NT2/D1 (cell line): ENCODE data around the gene SETD1B.

Source experiments
- DNase-seq: peaks from one replicate; pipeline ENCODE4 v3.0.0-alpha.2; 2011; ENCODE audit warnings: low read depth, low spot score
- H3K27me3 ChIP-seq: 2 replicates; pipeline ENCODE4 v1.6.0; 2011; ENCODE audit warnings: mild to moderate bottlenecking; ENCODE audit not compliant: insufficient read length, insufficient read depth
- H3K36me3 ChIP-seq: 2 replicates; pipeline ENCODE4 v1.6.1; 2011; ENCODE audit warnings: mild to moderate bottlenecking, low read length, mixed read lengths; ENCODE audit not compliant: insufficient read depth, insufficient read length
- H3K4me1 ChIP-seq: 2 replicates; pipeline ENCODE4 v1.5.1; 2011; ENCODE audit not compliant: insufficient read depth, insufficient read length
- H3K4me3 ChIP-seq: 2 replicates; pipeline ENCODE4 v1.5.1; 2011; ENCODE audit warnings: low read depth; ENCODE audit not compliant: insufficient read length
- H3K9ac ChIP-seq: 2 replicates; pipeline ENCODE4 v1.6.0; 2011; ENCODE audit warnings: low read depth; ENCODE audit not compliant: insufficient read length
- H3K9me3 ChIP-seq: 2 replicates; pipeline ENCODE4 v1.5.1; 2011; ENCODE audit warnings: mild to moderate bottlenecking, low read length; ENCODE audit not compliant: insufficient read depth
- SUZ12 ChIP-seq: IDR thresholded peaks from 2 replicates; pipeline ENCODE4 v1.6.1; 2011; ENCODE audit not compliant: insufficient read length, insufficient read depth; ENCODE audit errors: extremely low read depth
- YY1 ChIP-seq: IDR thresholded peaks from 2 replicates; pipeline ENCODE4 v1.6.1; 2011; ENCODE audit not compliant: insufficient read length, insufficient read depth
- ZNF274 ChIP-seq: IDR thresholded peaks from 2 replicates; pipeline ENCODE4 v1.6.1; 2011; ENCODE audit warnings: mild to moderate bottlenecking, low read depth, low read length

The SETD1B gene

DNA sequence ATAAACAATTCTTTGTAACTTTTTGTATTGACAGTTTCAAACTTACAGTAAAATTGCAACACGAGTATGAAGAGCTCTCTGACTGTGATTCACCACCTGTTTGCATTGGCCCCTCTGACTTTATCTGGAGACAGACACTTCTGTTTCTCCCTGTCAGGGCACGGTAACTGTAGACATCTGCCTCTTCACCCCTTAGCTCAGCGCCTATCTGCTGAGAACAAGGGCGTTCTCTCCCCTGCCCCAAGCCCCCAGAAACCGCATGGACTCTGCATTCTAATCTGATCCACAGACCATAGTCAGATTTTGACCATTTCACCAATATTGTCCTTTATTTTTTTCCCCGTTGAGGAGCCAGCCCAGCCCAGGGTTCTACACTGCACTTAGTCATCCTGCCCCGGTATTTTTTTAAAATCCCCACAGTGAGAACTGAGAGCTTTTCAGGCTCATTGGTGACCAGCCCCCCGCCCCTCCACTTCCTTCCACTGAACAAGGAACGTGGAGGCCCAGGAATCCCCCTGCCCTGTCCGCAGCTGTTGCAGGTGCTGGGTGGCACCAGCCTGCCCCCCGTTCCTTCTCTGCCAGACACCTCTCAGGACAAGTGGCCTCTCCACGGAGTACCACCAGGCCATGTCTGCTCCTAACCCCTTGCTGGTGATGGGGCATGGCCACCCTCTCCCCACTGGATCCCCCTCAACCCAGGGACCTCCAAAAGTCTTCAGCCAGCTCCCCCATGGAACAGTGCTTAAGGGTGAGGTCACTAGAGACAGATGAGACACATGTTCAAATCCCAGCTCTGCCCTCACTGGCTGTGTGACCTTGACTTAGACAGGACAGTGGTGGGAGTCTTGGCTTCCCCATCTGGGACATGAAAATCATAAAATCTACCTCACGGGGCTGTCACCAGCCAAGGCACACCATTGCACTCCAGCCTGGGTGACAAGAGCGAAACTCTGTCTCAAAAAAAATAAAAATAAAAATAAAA lies 21.5 kb upstream of the SETD1B start:
- Histone ChIP-seq H3K9ac (no peak overlapping the region), H3K4me3 (no peak overlapping the region)

DNA sequence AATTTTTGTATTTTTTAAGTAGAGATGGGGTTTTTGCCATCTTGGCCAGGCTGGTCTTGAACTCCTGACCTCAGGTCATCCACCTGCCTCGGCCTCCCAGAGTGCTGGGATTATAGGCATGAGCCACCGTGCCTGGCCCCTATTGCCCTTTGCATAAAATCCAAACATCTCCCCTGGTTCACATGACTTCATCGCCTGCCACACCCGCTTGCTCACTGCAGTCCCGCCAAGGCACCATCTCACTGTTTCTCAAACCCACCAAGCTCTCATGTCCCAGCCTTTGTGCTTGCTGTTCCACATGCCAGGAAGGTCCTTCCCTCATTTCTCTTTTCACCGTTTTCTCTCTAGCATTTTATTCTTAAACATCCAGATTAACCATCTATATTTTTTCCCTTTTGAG lies 20.0 kb upstream of the SETD1B start:
- Histone ChIP-seq H3K4me3 (no peak overlapping the region), H3K36me3 (peaks cover 38% of the 10 kb centered on the region), H3K9me3 (no peaks in the 10 kb centered on the region), H3K9ac (no peak overlapping the region), H3K4me1 (peaks cover 29% of the 10 kb centered on the region), H3K27me3 (no peaks in the 10 kb centered on the region)
- TF ChIP-seq ZNF274 (no peak), SUZ12 (no peak), YY1 (no peak)
- no peak for DNase-seq

More for the DNA sequence above, 21.5 kb upstream of the SETD1B start:
- peaks cover 31% of the 10 kb centered on the region for H3K4me1 ChIP-seq
- no peaks in the 10 kb centered on the region for H3K9me3 ChIP-seq
- DNase-seq, result no peak
- peaks cover 44% of the 10 kb centered on the region for H3K36me3 ChIP-seq
- TF ChIP-seq ZNF274, result no peak
- H3K27me3 ChIP-seq, result no peaks in the 10 kb centered on the region

DNA sequence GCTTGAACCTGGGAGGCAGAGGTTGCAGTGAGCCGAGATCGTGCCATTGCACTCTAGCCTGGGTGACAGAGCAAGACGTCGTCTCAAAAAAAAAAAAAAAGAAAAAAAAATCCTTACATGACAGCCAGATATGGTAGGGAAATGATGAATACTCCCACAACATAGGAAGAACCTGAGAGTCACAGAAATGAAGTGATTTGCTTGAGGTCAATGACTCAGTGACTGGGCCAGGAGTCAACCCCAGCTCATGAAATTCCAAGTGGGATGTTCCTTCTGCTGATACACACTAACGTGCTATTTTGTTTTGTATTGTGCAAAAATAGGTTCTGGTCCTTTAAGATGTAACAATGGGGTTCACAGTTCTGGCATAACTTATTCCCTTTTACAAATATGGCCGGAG lies 19.3 kb upstream of the SETD1B start:
- no peak for DNase-seq
- Histone ChIP-seq H3K9me3 (no peaks in the 10 kb centered on the region), H3K27me3 (no peaks in the 10 kb centered on the region), H3K9ac (no peak overlapping the region), H3K4me1 (peaks cover 22% of the 10 kb centered on the region), H3K36me3 (peaks cover 31% of the 10 kb centered on the region), H3K4me3 (no peak overlapping the region)
- TF ChIP-seq YY1 (no peak), SUZ12 (no peak), ZNF274 (no peak)

DNA sequence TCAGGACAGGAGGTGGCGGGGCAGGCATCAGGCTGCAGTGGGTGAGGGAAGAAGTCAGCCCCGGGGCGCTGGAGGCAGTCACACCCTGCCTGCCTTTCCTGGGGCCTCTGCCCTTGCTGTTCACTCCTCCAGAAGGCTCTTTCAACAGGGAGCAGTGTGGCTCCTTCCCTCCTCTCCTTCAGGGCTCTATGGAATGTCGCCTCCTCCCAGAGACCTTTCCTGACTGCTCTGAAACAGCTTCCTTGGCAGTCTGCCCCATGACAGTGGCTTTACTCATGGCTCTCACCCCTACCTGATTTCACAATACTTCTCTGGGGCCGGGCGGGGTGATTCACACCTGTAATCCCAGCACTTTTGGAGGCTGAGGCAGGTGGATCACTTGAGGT lies 17.4 kb upstream of the SETD1B start:
- H3K9ac ChIP-seq, result no peak overlapping the region
- peaks cover 29% of the 10 kb centered on the region for H3K4me1 ChIP-seq
- no peak for DNase-seq
- H3K4me3 ChIP-seq, result no peak overlapping the region
- peaks cover 15% of the 10 kb centered on the region for H3K36me3 ChIP-seq
- TF ChIP-seq YY1, result no peak
- no peak for TF ChIP-seq ZNF274
- no peak for TF ChIP-seq SUZ12
- no peaks in the 10 kb centered on the region for H3K27me3 ChIP-seq
- H3K9me3 ChIP-seq, result no peaks in the 10 kb centered on the region

DNA sequence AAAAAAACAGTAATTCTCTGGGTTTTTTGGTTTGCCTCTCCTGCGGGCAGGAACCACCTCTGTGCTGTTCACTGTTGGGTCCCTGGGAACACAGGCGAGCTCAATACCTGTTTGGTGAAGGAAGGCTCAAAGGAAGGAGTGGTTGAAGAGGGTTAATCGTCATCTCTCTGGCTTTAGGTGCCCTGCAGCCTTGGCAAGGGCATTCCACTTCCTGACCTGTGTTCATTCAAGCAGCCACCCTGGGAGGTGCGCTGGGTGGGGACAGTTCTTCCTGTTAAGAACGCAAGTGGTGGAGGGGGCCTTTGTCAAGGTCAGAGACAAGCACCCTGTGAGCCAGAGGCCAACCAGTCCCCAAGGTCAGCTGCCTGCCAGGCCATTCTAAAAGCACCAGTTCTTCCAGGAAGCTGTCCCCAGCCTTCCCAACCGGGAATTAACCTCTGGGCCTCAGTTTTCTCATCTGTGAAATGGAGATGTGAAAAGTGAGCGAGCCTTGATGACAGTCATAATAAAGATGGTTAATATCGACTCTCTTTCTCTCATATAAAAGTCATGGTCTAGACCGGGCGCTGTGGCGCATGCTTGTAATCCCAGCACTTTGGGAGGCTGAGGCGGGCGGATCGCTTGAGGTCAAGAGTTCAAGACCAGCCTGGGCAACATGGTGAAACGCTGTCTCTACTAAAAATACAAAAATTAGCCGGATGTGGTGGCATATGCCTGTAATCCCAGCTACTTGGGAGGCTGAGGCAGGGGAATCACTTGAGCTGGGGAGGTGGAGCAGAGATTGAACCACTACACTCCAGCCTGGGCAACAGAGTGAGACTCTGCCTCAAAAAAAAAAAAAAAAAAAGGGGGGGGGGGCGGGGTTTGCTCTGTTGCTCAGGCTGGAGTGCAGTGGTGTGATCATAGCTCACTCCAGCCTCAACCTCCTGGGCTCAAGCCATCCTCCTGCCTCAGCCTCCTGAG lies 16.5 kb upstream of the SETD1B start:
- H3K36me3 ChIP-seq, result peaks cover 19% of the 10 kb centered on the region
- H3K4me3 ChIP-seq, result no peak overlapping the region
- peak overlapping the region; percentile 61 for H3K9ac ChIP-seq
- H3K27me3 ChIP-seq, result no peaks in the 10 kb centered on the region
- TF ChIP-seq ZNF274, result no peak
- no peak for TF ChIP-seq YY1
- TF ChIP-seq SUZ12, result no peak
- no peak for DNase-seq
- no peaks in the 10 kb centered on the region for H3K9me3 ChIP-seq
- peaks cover 28% of the 10 kb centered on the region for H3K4me1 ChIP-seq

- no peaks in the 10 kb centered on the region for H3K27me3 ChIP-seq
- no peak overlapping the region for H3K4me3 ChIP-seq
- peaks cover 19% of the 10 kb centered on the region for H3K36me3 ChIP-seq
- peaks cover 30% of the 10 kb centered on the region for H3K4me1 ChIP-seq
- no peaks in the 10 kb centered on the region for H3K9me3 ChIP-seq
- no peak for TF ChIP-seq SUZ12
- no peak for DNase-seq
- H3K9ac ChIP-seq, result peak overlapping the region; percentile 9
These were observed 15.5 kb upstream of the SETD1B start for GRCh38 chr12:121788176-121788818.
